ENCODE data around the gene WNK2.

The WNK2 gene

DNA sequence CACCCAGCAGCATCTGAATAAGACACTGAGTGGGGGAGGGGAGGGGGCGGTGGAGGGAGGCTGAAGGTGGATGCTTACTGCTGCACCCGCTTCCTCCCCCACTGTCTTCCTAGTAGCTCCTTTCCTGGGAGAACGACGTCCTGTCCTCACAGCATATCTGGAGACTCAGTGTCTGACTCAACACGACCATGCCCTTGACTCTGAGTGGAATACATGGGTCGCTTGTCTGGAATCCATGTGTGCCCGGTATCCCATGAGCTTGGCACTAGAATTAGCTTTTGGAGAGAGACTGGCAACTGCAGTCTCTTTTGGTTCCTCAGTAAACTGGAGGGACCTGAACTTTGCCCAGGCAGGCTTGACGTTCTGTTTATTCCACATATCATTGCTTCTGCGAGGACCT is 142.1 kb downstream of the WNK2 start:
- no peaks in the 10 kb centered on the region for H3K9me3 ChIP-seq (ENCODE audit: control insufficient read depth, low read length)
- no peak overlapping the region for H4K91ac ChIP-seq (ENCODE audit: low read length)
- H2BK12ac ChIP-seq (ENCODE audit: low read length in 2 of 2) = no peak overlapping the region
- no peak overlapping the region for H3K23ac ChIP-seq (ENCODE audit: low read length in 2 of 2)
- no peak overlapping the region for H3K4me3 ChIP-seq (ENCODE audit: insufficient read depth in 1 of 2, low read depth in 1 of 2, low read length in 2 of 2)
- H3K79me1 ChIP-seq (replicated peaks; ENCODE audit: low read length, poor library complexity, severe bottlenecking) = no peaks in the 10 kb centered on the region
- H3K4ac ChIP-seq (ENCODE audit: low read depth in 1 of 2, low read length in 2 of 2) = no peak overlapping the region
- no peak for DNase-seq
- no peaks in the 10 kb centered on the region for H3K36me3 ChIP-seq (ENCODE audit: control insufficient read depth in 1 of 2, insufficient read depth in 2 of 2, low read depth in 1 of 2, low read length in 2 of 2)
- H3K18ac ChIP-seq (ENCODE audit: low read depth in 1 of 2, low read length in 2 of 2) = no peak overlapping the region
- no peak overlapping the region for H2BK15ac ChIP-seq (ENCODE audit: low read depth, poor library complexity, severe bottlenecking)
- H3K4me1 ChIP-seq (ENCODE audit: control insufficient read depth, insufficient read depth, low read depth, low read length) = no peaks in the 10 kb centered on the region
- WGBS = 84% methylated on average over 8 of the region's 9 CpGs
- H4K8ac ChIP-seq (ENCODE audit: low read length) = no peak overlapping the region
- H3K27me3 ChIP-seq (ENCODE audit: control insufficient read depth in 1 of 2, insufficient read depth in 1 of 2, low read length in 2 of 2) = peaks cover 2 to 3% of the 10 kb centered on the region in 2 experiments
- no peak overlapping the region for H3K14ac ChIP-seq (ENCODE audit: low read length in 2 of 2)
- H3K27ac ChIP-seq (ENCODE audit: low read length, poor library complexity, severe bottlenecking) = no peak overlapping the region
- no peak overlapping the region for H2BK120ac ChIP-seq (ENCODE audit: low read depth, low read length)
- H2AFZ ChIP-seq (ENCODE audit: low read depth, low read length) = no peak overlapping the region
- no peak overlapping the region for H3K9ac ChIP-seq (ENCODE audit: low read length)
- no peak overlapping the region for H2BK5ac ChIP-seq (ENCODE audit: low read depth, low read length, poor library complexity, severe bottlenecking)
- no peak overlapping the region for H2AK5ac ChIP-seq (ENCODE audit: low read length, severe bottlenecking)
- no peak overlapping the region for H3K4me2 ChIP-seq (ENCODE audit: low read length, poor library complexity, severe bottlenecking)

DNA sequence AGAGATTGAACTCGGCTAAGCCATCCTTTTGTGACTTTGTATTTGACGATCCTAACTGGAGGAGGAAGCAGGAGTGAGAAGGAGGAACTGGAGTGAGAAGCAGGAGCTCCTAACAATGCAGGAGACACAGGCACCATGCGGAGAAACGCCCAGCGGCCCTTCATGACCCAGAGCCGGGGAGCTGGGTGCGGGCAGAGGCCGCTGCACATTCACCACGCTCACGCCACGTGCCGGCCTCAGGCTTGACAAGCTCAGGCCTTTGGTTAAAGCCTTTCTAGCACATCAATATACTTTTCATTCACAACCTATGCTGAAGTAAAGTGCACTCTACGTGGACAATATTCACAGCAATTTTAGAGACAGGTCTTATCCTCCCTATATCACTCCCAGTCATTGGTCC is 142.7 kb downstream of the WNK2 start:
- Histone ChIP-seq H3K4me1 (ENCODE audit: control insufficient read depth, insufficient read depth, low read depth, low read length) (no peaks in the 10 kb centered on the region), H2BK15ac (ENCODE audit: low read depth, poor library complexity, severe bottlenecking) (no peak overlapping the region), H3K4me3 (ENCODE audit: insufficient read depth in 1 of 2, low read depth in 1 of 2, low read length in 2 of 2) (no peak overlapping the region), H3K9ac (ENCODE audit: low read length) (no peak overlapping the region), H3K36me3 (ENCODE audit: control insufficient read depth in 1 of 2, insufficient read depth in 2 of 2, low read depth in 1 of 2, low read length in 2 of 2) (no peaks in the 10 kb centered on the region), H3K4ac (ENCODE audit: low read depth in 1 of 2, low read length in 2 of 2) (no peak overlapping the region), H3K9me3 (ENCODE audit: control insufficient read depth, low read length) (no peaks in the 10 kb centered on the region), H3K27me3 (ENCODE audit: control insufficient read depth in 1 of 2, insufficient read depth in 1 of 2, low read length in 2 of 2) (peaks cover 2 to 3% of the 10 kb centered on the region in 2 experiments), H4K91ac (ENCODE audit: low read length) (no peak overlapping the region), H3K27ac (ENCODE audit: low read length, poor library complexity, severe bottlenecking) (no peak overlapping the region), H2AFZ (ENCODE audit: low read depth, low read length) (no peak overlapping the region), H3K14ac (ENCODE audit: low read length in 2 of 2) (no peak overlapping the region), H2BK120ac (ENCODE audit: low read depth, low read length) (no peak overlapping the region), H3K18ac (ENCODE audit: low read depth in 1 of 2, low read length in 2 of 2) (no peak overlapping the region), H2BK12ac (ENCODE audit: low read length in 2 of 2) (no peak overlapping the region), H3K23ac (ENCODE audit: low read length in 2 of 2) (no peak overlapping the region), H2BK5ac (ENCODE audit: low read depth, low read length, poor library complexity, severe bottlenecking) (no peak overlapping the region), H4K8ac (ENCODE audit: low read length) (no peak overlapping the region), H3K4me2 (ENCODE audit: low read length, poor library complexity, severe bottlenecking) (no peak overlapping the region), H3K79me1 (replicated peaks; ENCODE audit: low read length, poor library complexity, severe bottlenecking) (no peaks in the 10 kb centered on the region), H2AK5ac (ENCODE audit: low read length, severe bottlenecking) (no peak overlapping the region)
- DNase-seq = no peak
- 88% methylated on average over 13 of the region's 13 CpGs for WGBS

GRCh38 chr9:93329629-93330280 is 145.8 kb downstream of the WNK2 start:
- Histone ChIP-seq H2BK5ac (ENCODE audit: low read depth, low read length, poor library complexity, severe bottlenecking) (no peak overlapping the region), H3K4me3 (ENCODE audit: insufficient read depth in 1 of 2, low read depth in 1 of 2, low read length in 2 of 2) (no peak overlapping the region), H2BK120ac (ENCODE audit: low read depth, low read length) (no peak overlapping the region), H2AFZ (ENCODE audit: low read depth, low read length) (no peak overlapping the region), H3K18ac (ENCODE audit: low read depth in 1 of 2, low read length in 2 of 2) (no peak overlapping the region), H3K27ac (ENCODE audit: low read length, poor library complexity, severe bottlenecking) (no peak overlapping the region), H3K9ac (ENCODE audit: low read length) (no peak overlapping the region), H3K14ac (ENCODE audit: low read length in 2 of 2) (no peak overlapping the region), H4K8ac (ENCODE audit: low read length) (no peak overlapping the region), H3K36me3 (ENCODE audit: control insufficient read depth in 1 of 2, insufficient read depth in 2 of 2, low read depth in 1 of 2, low read length in 2 of 2) (no peaks in the 10 kb centered on the region), H3K9me3 (ENCODE audit: control insufficient read depth, low read length) (peaks cover 4% of the 10 kb centered on the region), H2BK12ac (ENCODE audit: low read length in 2 of 2) (no peak overlapping the region), H3K23ac (ENCODE audit: low read length in 2 of 2) (no peak overlapping the region), H2BK15ac (ENCODE audit: low read depth, poor library complexity, severe bottlenecking) (no peak overlapping the region), H3K27me3 (ENCODE audit: control insufficient read depth in 1 of 2, insufficient read depth in 1 of 2, low read length in 2 of 2) (peaks cover 3 to 7% of the 10 kb centered on the region in 2 experiments), H3K79me1 (replicated peaks; ENCODE audit: low read length, poor library complexity, severe bottlenecking) (no peaks in the 10 kb centered on the region), H4K91ac (ENCODE audit: low read length) (no peak overlapping the region), H3K4me1 (ENCODE audit: control insufficient read depth, insufficient read depth, low read depth, low read length) (no peaks in the 10 kb centered on the region), H3K4me2 (ENCODE audit: low read length, poor library complexity, severe bottlenecking) (no peak overlapping the region), H2AK5ac (ENCODE audit: low read length, severe bottlenecking) (no peak overlapping the region), H3K4ac (ENCODE audit: low read depth in 1 of 2, low read length in 2 of 2) (no peak overlapping the region)
- WGBS = 78% methylated on average over 4 of the region's 7 CpGs
- DNase-seq = no peak

DNA sequence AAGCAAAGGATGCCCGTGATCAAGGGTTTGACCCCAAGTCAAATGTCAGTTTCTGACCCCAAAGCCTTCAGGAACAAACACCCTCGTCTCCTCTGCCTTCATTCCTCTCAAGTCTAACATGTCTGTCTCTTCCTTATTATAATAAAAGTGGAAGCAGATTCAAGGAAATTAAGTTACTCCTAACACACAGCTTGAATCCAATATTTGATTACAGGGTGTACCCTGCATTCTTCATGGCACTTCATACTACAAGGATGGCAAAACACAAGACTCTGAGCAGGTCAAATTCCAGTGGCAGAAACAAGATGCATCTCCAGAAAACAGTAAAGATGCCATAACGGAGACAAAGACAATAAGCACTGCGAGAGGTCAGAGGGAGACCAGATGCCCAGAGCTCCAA is 148.4 kb downstream of the WNK2 start:
- Histone ChIP-seq H2BK15ac (ENCODE audit: low read depth, poor library complexity, severe bottlenecking) (no peak overlapping the region), H2BK12ac (ENCODE audit: low read length in 2 of 2) (no peak overlapping the region), H3K18ac (ENCODE audit: low read depth in 1 of 2, low read length in 2 of 2) (no peak overlapping the region), H3K36me3 (ENCODE audit: control insufficient read depth in 1 of 2, insufficient read depth in 2 of 2, low read depth in 1 of 2, low read length in 2 of 2) (no peaks in the 10 kb centered on the region), H3K4ac (ENCODE audit: low read depth in 1 of 2, low read length in 2 of 2) (no peak overlapping the region), H2BK5ac (ENCODE audit: low read depth, low read length, poor library complexity, severe bottlenecking) (no peak overlapping the region), H2BK120ac (ENCODE audit: low read depth, low read length) (no peak overlapping the region), H3K23ac (ENCODE audit: low read length in 2 of 2) (no peak overlapping the region), H3K79me1 (replicated peaks; ENCODE audit: low read length, poor library complexity, severe bottlenecking) (no peaks in the 10 kb centered on the region), H3K4me3 (ENCODE audit: insufficient read depth in 1 of 2, low read depth in 1 of 2, low read length in 2 of 2) (no peak overlapping the region), H3K9ac (ENCODE audit: low read length) (no peak overlapping the region), H3K4me1 (ENCODE audit: control insufficient read depth, insufficient read depth, low read depth, low read length) (no peaks in the 10 kb centered on the region), H2AFZ (ENCODE audit: low read depth, low read length) (no peak overlapping the region), H2AK5ac (ENCODE audit: low read length, severe bottlenecking) (no peak overlapping the region), H3K4me2 (ENCODE audit: low read length, poor library complexity, severe bottlenecking) (no peak overlapping the region), H3K14ac (ENCODE audit: low read length in 2 of 2) (no peak overlapping the region), H3K9me3 (ENCODE audit: control insufficient read depth, low read length) (peaks cover 4% of the 10 kb centered on the region), H3K27ac (ENCODE audit: low read length, poor library complexity, severe bottlenecking) (no peak overlapping the region), H3K27me3 (ENCODE audit: control insufficient read depth in 1 of 2, insufficient read depth in 1 of 2, low read length in 2 of 2) (peaks cover 0 to 6% of the 10 kb centered on the region in 2 experiments), H4K91ac (ENCODE audit: low read length) (no peak overlapping the region), H4K8ac (ENCODE audit: low read length) (no peak overlapping the region)
- 64% methylated on average over 3 of the region's 4 CpGs for WGBS
- no peak for DNase-seq
